Stimulated activated CD8-positive, alpha-beta memory T cell treated with anti-CD3 and anti-CD28 coated beads, Interleukin-2, amount 100 ng/mL, for 48 hours (primary cell): ENCODE measurements around the gene ACOT11.

Source experiments
- DNase-seq, 2 donors: peaks; one replicate each; pipeline ENCODE4 v3.0.0-alpha.2; 2020; ENCODE audit warnings: low read depth in 2 of 2

ACOT11 gene

GRCh38 chr1:54645806-54646676 lies 98.0 kb downstream of the ACOT11 start:
- DNase-seq = no peak

GRCh38 chr1:54649130-54649898 lies 101.3 kb downstream of the ACOT11 start:
- no peak for DNase-seq

GRCh38 chr1:54649921-54650320 lies 101.9 kb downstream of the ACOT11 start:
- DNase-seq = no peak

GRCh38 chr1:54650417-54650816 lies 102.4 kb downstream of the ACOT11 start:
- DNase-seq = no peak

GRCh38 chr1:54651608-54652007 lies 103.6 kb downstream of the ACOT11 start:
- DNase-seq = no peak

- DNase-seq = no peak
Observed at GRCh38 chr1:54652168-54652567, 104.1 kb downstream of the ACOT11 start.

- DNase-seq = no peak
Observed at GRCh38 chr1:54653036-54653435, 105.0 kb downstream of the ACOT11 start.

GRCh38 chr1:54658164-54658913 lies 110.3 kb downstream of the ACOT11 start:
- DNase-seq = no peak
